ENCODE data around the gene IFITM10.
"Not testable (repeated sequence)": the region's sequence is repeated elsewhere in the genome, so short reads cannot be mapped to it uniquely, and the experiment has no call there.

IFITM10 gene

DNA sequence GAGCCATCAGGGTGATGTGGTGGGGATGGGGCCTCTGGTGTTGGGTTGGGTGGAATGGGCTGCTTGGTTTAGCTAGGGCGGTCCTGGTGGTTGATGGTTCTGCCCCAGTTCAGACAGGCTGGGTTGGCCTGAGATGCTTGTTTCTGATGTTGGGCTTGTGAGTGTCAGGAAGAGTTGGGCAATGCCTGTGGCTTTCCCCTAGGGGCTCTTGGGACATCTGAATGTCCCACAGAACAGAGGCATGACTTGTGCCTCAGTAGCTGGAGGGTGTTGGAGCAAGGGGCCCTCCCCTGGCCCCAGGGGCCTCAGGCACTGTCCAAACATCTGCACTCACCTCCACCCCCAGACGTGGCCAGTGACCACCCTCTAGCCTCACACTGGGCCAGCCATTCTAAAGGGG lies 27.3 kb upstream of the IFITM10 start:
- no peak for DNase-seq

DNA sequence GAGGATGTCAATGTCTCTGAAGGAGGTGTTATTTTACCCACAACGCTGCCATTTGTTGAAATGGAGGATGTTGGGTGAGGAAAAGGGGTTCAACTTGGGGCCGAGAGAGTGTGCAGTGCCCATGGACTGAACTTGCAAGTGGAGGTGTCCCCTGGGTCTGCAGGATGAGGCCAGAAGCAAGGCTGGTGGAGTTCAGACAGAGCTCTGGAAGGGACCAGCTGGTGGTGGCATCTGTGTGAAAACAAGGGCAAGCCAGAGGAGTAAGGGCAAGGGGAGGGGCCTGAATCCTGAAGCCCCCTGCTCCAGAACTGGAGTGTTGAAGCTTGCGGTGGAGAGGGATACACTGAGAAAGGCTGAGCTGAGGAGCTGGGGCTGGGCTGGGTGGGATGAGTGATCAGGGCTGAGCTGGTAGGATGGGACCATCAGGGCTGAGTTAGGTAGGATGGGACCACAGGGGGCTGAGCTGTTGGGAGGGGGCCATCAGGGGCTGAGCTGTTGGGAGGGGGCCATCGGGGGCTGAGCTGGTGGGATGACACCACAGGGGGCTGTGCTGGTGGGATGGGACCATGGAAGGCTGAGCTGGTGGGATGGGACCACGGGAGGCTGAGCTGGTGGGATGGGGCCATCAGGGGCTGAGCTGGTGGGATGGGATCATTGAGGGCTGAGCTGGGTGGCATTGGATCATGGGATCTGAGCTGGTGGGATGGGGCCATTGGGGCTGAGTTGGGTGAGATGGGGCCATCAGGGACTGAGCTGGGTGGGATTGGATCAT lies 26.7 kb upstream of the IFITM10 start:
- no peak for DNase-seq

GRCh38 chr11:1776331-1776851 lies 26.0 kb upstream of the IFITM10 start:
- DNase-seq = no peak

GRCh38 chr11:1774886-1775285 lies 24.5 kb upstream of the IFITM10 start:
- no peak for DNase-seq

GRCh38 chr11:1773994-1774550 lies 23.7 kb upstream of the IFITM10 start:
- no peak for DNase-seq

- no peak for DNase-seq
These were observed 23.0 kb upstream of the IFITM10 start for GRCh38 chr11:1773131-1773993.

- DNase-seq = peak; percentile 95
These were observed 22.1 kb upstream of the IFITM10 start for GRCh38 chr11:1772270-1773130.

DNA sequence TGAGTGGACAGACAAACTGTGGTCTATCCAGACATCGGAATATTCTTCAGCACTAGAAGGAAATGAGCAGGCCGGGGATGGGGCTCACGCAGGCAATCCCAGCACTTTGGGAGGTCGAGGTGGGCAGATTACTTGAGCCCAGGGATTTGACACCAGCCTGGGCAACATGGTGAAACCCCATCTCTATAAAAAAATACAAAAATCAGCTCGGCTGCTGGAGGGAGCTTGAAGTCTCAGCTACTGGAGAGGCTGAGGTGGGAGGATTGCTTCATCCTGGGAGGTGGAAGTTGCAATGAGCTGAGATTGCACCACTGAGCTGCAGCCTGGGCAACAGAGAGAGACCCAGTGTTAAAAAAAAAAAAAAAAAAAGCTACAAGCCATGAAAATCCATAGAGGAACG lies 21.3 kb upstream of the IFITM10 start:
- peak; percentile 71 for DNase-seq

DNA sequence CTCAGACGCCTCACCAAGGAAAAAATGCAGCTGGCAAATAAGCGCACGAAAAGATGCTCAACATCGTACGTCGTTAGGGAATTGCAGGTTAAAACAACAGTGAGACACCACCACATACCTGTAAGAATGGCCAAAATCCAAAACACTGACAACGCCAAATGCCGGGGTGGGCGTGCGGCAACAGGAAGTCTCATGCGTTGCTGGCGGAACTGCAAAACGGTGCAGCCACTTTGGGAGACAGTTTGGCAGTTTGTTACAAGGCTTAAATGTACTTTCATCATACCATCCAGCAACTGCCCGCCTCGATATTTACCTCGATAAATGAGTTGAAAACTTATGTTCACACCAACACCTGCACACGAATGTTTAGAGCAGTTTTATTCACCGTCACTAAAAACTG lies 20.9 kb upstream of the IFITM10 start:
- no peak for DNase-seq

- DNase-seq = no peak
These were observed 20.1 kb upstream of the IFITM10 start for GRCh38 chr11:1770528-1770927.

- DNase-seq = no peak
These were observed 19.7 kb upstream of the IFITM10 start for GRCh38 chr11:1770061-1770460.

DNA sequence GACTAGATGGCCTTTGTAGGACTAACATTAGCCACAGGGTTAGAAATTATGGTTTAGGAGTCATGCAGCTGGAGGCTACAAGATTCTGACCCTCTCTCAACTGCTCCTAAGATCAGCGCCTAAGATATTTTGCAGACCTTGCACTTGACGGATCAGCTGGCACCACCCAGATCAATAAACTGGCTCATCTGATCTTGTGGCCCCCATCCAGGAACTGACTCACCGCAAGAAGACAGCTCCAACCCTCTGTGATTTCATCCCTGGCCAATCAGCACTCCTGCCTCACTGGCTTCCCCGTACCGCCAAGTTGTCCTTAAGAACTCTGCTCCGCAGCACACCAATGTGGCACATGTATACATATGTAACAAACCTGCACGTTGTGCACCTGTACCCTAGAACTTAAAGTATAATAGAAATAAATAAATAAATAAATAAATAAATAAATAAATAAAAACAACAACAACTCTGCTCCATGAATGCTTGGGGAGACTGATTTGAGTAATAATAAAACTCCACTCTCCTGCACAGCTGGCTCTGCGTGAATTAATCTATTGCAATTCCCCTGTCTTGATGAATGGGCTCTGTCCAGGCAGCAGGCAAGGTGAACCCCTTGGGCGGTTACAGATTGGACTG lies 19.0 kb upstream of the IFITM10 start:
- not testable (repeated sequence) for DNase-seq

DNA sequence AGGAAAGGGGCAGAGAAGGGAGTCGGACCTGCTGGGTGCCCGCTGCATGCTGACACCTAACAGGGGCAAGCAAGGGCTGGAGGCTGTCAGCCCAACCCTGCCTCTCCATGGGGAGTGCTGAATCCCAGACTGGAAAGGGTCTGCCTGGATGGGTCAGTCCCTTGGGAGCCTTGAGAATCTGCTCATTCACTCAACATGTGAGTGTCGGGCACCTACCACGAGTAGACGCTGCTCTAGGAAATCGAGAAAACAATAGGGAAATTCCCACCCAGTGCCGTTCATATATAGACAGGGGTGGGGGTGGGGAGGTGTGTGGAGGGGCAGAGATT lies 17.7 kb upstream of the IFITM10 start:
- no peak for DNase-seq

DNA sequence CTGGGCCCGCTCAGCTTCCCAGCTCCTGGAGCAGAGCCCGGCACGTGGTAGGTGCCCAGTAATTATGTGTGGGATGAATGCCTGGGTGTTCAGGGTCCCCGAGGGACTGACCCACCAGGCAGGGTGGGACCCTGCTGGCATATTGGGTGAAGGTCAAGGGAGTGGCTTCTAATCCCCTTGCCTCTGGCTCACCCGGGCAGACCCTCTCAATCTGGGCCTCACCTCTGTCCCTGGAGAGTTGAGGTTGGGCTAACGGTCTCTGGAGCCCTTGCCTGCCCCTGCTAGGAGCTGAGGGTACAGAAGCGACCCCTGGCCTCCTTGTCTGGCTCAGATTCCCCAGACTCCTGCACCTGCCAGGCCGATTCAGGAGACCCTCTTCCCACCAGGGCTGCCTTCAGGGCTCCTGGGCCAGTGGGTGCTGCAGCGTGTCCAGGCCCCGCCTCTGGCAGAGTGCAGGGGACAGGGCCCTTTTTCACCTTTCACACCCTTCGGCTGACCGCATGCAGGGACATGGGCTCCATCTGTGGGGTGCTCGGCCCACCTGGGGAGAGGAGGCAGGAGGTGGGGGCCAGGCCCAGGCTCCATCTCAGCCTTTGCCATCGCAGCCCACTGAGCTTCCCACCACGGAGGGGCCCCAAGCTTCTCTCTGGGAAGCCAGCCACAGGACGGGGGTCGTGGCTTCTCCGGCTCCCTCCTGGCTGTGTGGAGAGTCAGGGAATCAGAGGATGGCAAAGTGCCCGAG lies 17.2 kb upstream of the IFITM10 start:
- DNase-seq = no peak

GRCh38 chr11:1766719-1767398 lies 16.5 kb upstream of the IFITM10 start:
- DNase-seq = no peak

DNA sequence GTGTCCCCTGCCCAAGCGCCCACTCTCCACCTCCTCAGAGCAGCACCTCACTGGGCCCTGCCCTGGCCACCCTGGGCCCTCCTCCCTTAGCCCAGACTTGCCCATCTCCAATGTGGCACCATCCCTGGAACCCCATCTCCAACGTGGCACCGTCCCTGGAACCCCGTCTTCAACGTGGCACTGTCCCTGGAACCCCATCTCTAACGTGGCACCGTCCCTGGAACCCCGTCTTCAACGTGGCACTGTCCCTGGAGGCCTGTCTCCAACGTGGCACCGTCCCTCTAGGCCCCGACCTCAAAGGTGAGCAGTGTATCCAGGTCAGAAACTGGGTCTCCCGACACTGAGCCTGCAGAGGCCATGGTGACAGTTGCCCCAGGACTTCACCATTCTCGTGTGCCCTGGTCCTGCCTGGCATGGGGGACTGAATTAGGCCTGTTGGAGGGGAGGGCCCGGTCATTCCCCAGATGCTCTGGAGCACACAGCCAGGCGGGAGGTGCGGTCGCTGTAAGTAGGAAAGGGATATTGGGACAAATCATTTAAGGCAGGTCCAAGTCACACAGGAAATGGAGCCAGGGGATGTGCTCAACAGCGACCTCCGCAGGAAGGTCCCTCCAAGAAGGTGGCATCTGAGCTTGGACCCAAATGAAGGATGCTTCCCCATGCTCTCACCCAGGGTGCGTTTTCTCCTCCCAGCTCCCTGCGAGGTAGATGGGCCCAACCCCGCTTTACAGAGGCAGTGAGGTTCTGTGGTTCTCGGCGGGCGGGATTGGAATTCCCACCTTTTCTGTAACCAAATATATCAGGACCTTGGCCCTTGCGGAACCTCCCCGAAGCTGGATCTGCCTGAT lies 15.7 kb upstream of the IFITM10 start:
- DNase-seq = no peak

- peak; percentile 74 for DNase-seq
These were observed 13.6 kb upstream of the IFITM10 start, which contains the start of gene CTSD for GRCh38 chr11:1763796-1764661. TSS of gene CTSD (minus strand) at chr11:1763927. CDS start at chr11:1763859, 68 bp downstream.

DNA sequence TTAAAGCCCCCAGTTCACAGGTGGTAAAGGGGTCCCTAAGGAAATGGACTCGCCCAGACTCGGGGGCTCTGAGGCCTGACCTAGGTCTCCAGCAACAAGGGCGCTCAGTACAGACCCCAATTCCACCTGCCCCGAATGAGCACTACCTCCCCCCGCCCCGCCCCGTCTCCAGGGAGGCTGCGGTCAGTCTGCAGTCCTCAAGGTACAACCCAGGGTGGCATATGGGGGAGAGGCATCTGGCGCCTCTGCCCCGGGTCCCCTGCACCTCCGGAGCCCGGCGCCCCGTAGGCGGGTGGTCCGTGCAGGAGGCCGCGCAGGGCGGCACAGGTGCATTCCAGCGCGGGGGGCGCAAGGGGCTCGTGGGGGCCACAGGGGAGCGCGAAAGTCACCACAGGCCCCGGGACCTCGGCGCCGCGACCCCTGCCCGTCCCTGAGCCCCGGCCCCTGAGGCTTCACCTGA lies 13.0 kb upstream of the IFITM10 start:
- DNase-seq = no peak

Data from fibroblast of skin of right quadriceps (primary cell).